Measurements from ENCODE around the gene RPS6KA5.

- TF ChIP-seq POLR2A (IDR thresholded peaks at IDR 0.05) (no peak), CTCF (IDR thresholded peaks at IDR 0.05) (no peak)
Observed at GRCh38 chr14:91047174-91047753, 13.2 kb downstream of the RPS6KA5 start.
